RCC 7860 (cell line): ENCODE data around the gene ZNF30.
"Not testable (repeated sequence)": the region's sequence is repeated elsewhere in the genome, so short reads cannot be mapped to it uniquely, and the experiment has no call there.

Source experiments
- DNase-seq: peaks from one replicate; pipeline ENCODE4 v3.0.0-alpha.2; 2015; ENCODE audit warnings: low spot score
- FAIRE-seq: peaks from 2 replicates; lab custom pipeline; 2012; peaks lifted over from hg19 to GRCh38; lab: Jason Lieb, UNC

Gene ZNF30

DNA sequence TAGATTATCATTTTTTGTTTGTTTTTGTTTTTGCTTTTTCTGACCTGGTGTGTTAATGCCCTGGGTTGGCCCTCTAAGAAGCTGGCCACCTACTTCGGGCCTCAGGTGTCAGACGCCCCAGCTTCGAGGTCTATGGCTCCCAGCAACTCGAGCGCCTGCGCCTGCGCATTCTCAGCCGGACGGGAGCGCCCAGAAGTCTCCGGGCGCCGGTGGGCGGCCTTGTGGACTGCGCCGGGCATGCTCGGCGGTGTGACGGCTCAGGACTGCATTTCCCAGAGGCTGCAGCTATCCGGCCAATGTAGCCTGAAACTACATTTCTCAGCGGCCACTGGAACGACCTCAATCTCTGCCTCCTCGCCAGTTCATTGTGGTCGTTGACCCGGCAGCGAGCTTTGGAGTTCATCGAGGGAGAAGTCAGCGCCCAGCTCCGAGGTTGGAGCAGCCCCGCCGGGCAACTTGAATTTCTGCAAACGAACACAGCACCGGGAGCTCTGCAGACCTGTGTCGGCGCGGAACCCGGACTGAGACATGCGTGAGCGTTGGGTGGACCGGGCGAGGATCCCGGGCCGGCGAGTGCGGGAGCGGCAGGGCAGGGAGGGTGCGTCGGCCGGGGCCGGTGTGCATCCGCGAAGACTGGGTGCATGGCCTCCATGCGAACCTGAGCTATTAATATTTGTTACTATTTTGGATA, at the start of gene ZNF30:
TSS of gene ZNF30 (plus strand) at position 219 of the 691 bp plus-strand sequence. CDS start 3,045 bp downstream, outside the sequence.
- peak; percentile 52 for FAIRE-seq
- peak; percentile 77 for DNase-seq

DNA sequence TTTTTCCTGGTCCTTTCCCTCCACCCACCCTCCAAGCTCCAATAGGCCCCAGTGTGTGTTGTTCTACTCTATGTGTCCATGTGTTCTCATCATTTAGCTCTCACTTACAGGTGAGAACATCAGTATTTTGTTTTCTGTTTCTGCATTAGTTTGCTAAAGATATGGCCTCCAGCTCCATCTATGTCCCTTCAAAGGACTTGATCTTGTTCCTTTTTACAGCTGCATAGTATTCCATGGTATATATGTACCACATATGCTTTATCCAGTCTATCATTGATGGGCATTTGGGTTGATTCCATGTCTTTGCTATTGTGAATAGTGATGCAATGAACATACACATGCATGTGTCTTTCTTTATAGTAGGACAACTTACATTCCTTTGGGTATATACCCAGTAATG, 47.1 kb upstream of the ZNF30 start:
- DNase-seq (no peak), FAIRE-seq (no peak)

GRCh38 chr19:34880034-34880433, 46.7 kb upstream of the ZNF30 start:
- DNase-seq, result no peak
- FAIRE-seq, result no peak

GRCh38 chr19:34881982-34882381, 44.7 kb upstream of the ZNF30 start:
- FAIRE-seq (no peak), DNase-seq (no peak)

GRCh38 chr19:34888091-34888490, 38.6 kb upstream of the ZNF30 start:
- DNase-seq, result no peak
- no peak for FAIRE-seq

DNA sequence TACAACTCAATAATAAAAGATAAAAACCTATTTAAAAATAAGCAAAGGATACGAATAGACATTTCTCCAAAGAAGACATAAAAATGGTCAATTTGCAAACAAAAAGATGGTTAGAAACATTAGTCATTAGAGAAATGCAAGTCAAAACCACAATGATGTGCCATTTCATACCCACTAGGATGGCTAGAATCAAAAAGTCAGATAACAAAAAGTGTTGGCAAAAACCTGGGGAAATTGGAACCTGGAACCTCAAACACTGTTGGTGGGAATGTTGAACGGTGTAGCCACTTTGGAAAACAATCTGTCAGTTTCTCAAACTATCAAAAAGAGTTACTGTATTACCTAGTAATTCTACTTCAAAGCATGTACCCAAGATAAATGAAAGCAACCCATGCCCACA, 26.5 kb upstream of the ZNF30 start:
- FAIRE-seq (no peak), DNase-seq (no peak)

GRCh38 chr19:34904664-34905527, 21.8 kb upstream of the ZNF30 start:
- DNase-seq (no peak), FAIRE-seq (no peak)

GRCh38 chr19:34910770-34911169, 15.9 kb upstream of the ZNF30 start:
- no peak for DNase-seq
- no peak for FAIRE-seq

GRCh38 chr19:34917144-34917543, 9.6 kb upstream of the ZNF30 start:
- not testable (repeated sequence) for FAIRE-seq, DNase-seq

DNA sequence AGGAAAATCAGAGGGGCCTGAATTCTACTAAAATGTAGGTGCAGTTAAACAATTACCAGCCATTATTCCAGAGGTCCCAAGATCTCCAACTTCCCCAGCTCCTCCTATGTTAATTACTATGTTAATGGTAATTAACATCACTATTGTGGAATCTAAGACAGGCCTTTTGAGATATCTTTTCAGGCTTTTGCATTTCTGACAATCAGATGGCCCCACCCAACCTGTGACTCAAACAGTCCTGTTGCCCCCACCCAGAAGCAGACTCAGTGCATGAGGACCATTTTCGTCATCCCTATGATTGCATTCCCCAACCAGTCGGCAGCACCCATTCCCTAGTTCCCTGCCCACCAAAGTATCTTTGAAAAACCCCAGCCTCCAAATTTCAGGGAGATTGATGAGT, 8.5 kb upstream of the ZNF30 start:
- FAIRE-seq, result no peak
- no peak for DNase-seq

- FAIRE-seq, DNase-seq: not testable (repeated sequence)
Observed at GRCh38 chr19:34920090-34920786, 6.5 kb upstream of the ZNF30 start.

DNA sequence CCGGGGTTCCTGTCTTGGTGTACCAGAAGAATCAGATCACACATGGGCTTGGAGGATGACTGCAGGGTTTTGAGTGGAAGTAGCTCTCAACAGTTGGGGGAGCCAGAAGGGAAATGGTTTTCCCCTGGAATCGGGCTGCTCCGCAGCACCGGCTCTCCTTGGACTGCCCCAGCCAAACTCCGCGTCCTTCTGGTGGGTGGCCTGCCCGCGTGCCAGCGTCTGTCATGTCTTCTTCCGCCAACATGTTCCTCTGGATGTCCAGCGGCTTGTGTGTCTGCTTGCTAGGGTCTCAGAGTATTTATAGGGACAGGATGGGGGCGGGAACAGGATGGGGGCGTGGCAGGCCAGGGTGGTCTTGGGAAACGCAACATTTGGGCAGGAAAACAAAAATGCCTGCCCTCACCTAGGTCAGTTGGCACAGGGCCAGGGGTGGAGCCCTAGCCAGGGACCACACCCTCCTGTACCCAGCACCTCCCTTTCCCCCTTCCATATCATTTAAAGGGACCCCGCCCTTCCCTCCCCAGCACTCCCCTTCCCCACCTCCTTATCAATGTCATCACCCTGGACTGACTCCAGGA, 1.3 kb upstream of the ZNF30 start:
- no peak for FAIRE-seq
- DNase-seq, result no peak

DNA sequence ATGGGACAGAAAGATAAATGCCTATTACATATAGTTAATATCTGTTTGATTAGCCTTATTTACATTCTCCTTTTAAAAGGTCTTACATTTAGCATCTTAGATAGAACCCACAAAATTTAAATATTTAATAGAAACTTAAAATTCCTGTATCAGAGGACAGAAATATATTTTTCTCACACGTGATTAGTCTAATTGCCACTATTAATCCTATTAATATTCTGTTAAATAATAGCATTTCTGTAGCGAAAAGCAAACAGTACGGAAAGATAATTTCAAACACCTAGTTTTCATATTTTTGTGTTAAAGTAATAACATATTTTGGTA, 380 bp upstream of the ZNF30 start:
- FAIRE-seq, result no peak
- no peak for DNase-seq

DNA sequence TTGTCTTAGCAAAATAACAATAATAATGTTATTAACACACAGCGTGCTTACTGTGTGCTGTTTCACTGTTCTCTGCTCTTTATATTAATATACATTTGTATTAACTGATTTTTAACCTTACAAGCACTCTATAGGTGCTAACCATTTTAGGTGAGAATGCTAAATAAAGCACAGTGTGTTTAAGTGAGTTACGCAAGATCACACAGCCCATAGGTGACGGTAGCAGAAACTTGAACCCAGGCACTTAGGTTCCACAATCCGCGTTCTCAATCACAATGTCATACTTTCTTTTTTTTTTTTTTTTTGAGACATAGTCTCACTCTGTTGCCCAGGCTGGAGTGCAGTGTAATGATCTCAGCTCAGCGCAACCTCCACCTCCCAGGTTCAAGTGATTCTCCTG, 5.8 kb downstream of the ZNF30 start:
- FAIRE-seq (no peak), DNase-seq (no peak)

GRCh38 chr19:34936184-34936583, 9.5 kb downstream of the ZNF30 start:
- no peak for DNase-seq
- FAIRE-seq, result no peak

GRCh38 chr19:34938886-34939285, 12.2 kb downstream of the ZNF30 start:
- DNase-seq (no peak), FAIRE-seq (no peak)

DNA sequence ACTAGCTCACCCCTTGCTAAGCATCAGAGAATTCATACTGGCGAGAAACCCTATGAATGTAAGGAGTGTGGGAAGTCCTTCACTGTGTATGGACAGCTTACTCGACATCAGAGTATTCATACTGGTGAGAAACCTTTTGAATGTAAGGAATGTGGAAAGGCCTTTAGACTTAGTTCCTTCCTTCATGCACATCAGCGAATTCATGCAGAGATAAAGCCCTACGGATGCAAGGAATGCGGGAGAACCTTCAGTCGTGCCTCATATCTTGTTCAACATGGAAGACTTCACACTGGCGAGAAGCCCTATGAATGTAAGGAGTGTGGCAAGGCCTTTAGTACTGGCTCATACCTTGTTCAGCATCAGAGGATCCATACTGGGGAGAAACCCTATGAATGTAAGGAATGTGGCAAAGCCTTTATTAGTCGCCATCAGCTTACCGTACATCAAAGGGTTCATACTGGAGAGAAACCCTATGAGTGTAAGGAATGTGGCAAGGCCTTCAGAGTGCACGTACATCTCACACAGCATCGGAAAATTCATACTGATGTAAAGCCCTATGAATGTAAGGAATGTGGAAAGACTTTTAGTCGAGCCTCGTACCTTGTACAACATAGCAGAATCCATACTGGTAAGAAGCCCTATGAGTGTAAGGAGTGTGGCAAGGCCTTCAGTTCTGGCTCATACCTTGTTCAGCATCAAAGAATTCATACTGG, 17.3 kb downstream of the ZNF30 start:
- FAIRE-seq (no peak), DNase-seq (no peak)

DNA sequence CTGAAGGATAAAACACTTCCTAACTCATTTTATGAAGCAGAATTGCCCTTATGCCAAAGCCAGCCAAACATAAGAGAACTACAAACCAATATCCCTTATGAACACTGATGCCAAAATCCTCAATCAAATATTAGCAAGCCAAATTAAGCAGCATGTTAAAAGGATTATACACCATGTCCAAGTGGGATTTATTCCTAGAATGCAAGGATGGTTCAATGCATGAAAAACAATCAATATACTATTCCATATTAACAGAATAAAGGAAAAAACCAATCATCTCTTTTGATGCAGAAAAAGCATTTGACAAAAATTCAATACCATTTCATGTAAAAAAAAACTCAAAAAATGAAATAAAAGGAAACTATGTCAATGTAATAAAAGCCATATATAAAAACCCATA, 26.4 kb downstream of the ZNF30 start:
- FAIRE-seq (no peak), DNase-seq (no peak)

DNA sequence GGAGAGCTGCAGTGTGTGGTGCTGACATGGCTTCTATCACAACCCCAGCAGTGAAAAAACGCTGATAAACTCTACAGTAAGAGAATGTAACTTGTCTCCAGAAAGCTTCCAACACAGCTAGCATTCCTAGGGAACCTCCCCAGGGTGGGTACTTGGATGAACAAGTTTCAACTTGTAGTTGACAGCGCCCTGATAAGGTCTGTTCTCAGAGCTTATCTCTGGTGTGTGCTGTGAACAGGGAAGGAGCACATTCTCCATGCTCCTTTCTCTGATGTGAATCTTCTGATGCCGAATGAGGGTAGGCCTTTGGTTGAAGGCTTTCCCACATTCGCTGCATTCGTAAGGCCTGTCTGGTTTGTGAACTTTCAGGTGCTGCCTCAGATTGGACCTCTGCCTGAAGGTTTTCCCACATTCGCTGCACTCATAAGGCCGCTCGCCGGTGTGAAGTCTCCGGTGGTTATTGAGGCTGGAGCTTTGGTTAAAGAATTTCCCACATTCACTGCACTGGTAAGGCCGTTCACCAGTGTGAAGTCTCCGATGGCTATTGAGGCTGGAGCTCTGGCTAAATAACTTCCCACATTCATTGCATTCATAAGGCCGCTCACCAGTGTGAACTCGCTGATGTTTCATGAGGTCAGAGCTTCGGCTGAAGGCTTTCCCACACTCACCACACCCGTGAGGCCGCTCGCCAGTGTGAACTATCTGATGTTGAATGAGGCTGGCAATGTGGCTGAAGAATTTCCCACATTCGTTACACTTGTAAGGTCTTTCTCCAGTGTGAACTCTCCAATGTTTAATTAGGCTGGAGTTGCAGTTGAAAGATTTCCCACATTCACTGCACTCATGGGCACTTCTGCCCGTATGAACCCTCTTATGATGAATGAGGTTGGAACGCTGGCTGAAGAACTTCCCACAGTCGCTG, 31.4 kb downstream of the ZNF30 start:
- DNase-seq, result no peak
- FAIRE-seq, result no peak

DNA sequence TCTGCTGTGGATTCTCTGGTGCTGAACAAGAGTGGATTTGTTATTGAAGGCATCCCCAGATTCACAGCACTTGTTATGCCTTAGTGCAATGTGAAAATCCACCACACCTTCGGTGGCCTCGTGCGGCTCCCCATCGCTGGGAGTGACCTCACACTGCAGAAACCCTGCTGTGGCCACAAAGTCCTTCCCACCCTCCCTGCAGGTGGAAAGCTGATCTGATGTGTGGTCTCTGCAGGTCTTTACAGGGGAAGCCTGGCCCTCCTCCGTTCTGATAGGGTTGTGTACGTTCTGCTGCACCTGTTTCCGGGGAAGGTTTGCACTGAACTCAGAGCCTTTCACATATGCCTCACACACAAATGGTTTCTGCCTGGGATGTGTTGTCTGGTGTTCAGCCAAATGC, 32.3 kb downstream of the ZNF30 start:
- FAIRE-seq (no peak), DNase-seq (no peak)
